ENCODE measurements around the gene MLYCD.
"Not testable (repeated sequence)": the region's sequence is repeated elsewhere in the genome, so short reads cannot be mapped to it uniquely, and the experiment has no call there.

Gene MLYCD

GRCh38 chr16:83942074-83942473 lies 43.2 kb downstream of the MLYCD start:
- DNase-seq = no peak

GRCh38 chr16:83942815-83943515 lies 44.0 kb downstream of the MLYCD start:
- no peak for DNase-seq

GRCh38 chr16:83943516-83944050 lies 44.7 kb downstream of the MLYCD start:
- no peak for DNase-seq

GRCh38 chr16:83945587-83945986 lies 46.7 kb downstream of the MLYCD start:
- DNase-seq = no peak

- no peak for DNase-seq
Observed at GRCh38 chr16:83946154-83946780, 47.4 kb downstream of the MLYCD start.

GRCh38 chr16:83946781-83947566 lies 48.1 kb downstream of the MLYCD start:
- DNase-seq = no peak

- no peak for DNase-seq
Observed at GRCh38 chr16:83947642-83948234, 48.8 kb downstream of the MLYCD start.

GRCh38 chr16:83948914-83949723 lies 50.2 kb downstream of the MLYCD start:
- no peak for DNase-seq

- no peak for DNase-seq
Observed at GRCh38 chr16:83949724-83950001, 50.7 kb downstream of the MLYCD start.

- DNase-seq = not testable (repeated sequence)
Observed at GRCh38 chr16:83950862-83951399, 52.0 kb downstream of the MLYCD start.

GRCh38 chr16:83951544-83951943 lies 52.6 kb downstream of the MLYCD start:
- DNase-seq = no peak

GRCh38 chr16:83952587-83952939 lies 53.6 kb downstream of the MLYCD start:
- no peak for DNase-seq

- peak; percentile 9 for DNase-seq
Observed at GRCh38 chr16:83952940-83953795, 54.3 kb downstream of the MLYCD start, which contains the start of gene OSGIN1. Gene OSGIN1, plus strand, starts transcription at chr16:83953240. Its CDS starts 4,432 bp downstream, at chr16:83957672.

- DNase-seq = no peak
Observed at GRCh38 chr16:83953796-83954576, 55.1 kb downstream of the MLYCD start.

GRCh38 chr16:83954577-83955016 lies 55.7 kb downstream of the MLYCD start:
- no peak for DNase-seq

- no peak for DNase-seq
Observed at GRCh38 chr16:83955218-83956130, 56.6 kb downstream of the MLYCD start.

- DNase-seq = peak; percentile 47
Observed at GRCh38 chr16:83956336-83957289, 57.7 kb downstream of the MLYCD start.

Data from effector CD4-positive, alpha-beta T cell (primary cell).